SH-SY5Y (cell line): ENCODE data around the gene EIF4G1.

Experiments used
- GATA2 ChIP-seq: IDR thresholded peaks from 2 replicates; pipeline ENCODE4 v1.6.1; 2011; ENCODE audit warnings: mild to moderate bottlenecking, low read depth, low read length
- GATA3 ChIP-seq: IDR thresholded peaks from 2 replicates; pipeline ENCODE4 v1.6.1; 2011; ENCODE audit warnings: low read depth, mild to moderate bottlenecking, low read length, moderate library complexity

- TF ChIP-seq GATA2: no peak
- no peak for TF ChIP-seq GATA3
Measured at GRCh38 chr3:184341925-184342324, 27.5 kb downstream of the EIF4G1 start.
